Right lobe of liver (tissue), 4 donors: ENCODE results near the gene ZNF512B.

ENCODE experiments used
- POLR2A ChIP-seq: fragments of 450-650 bp; IDR thresholded peaks from one replicate; pipeline ENCODE4 v1.6.1; 2017; ENCODE audit warnings: antibody characterized with exemption, mild to moderate bottlenecking
- TF ChIP-seq, protein P1 (sequence below), 4 donors: fragments of 200-600 bp in 3 of 4; fragments of 450-650 bp in 1 of 4; IDR thresholded peaks; one replicate each; pipeline versions ENCODE4 v1.5.1 to v1.8.0; 2016 to 2022; ENCODE audit warnings: antibody characterized with exemption in 4 of 4, mild to moderate bottlenecking in 2 of 4
- donor health status: DM: no; HTN: no; CAD: no.
- donor health status: DM: no; HTN: no; CAD: no.
- donor health status: DM: no; HTN: yes; CAD: no.

DNA sequence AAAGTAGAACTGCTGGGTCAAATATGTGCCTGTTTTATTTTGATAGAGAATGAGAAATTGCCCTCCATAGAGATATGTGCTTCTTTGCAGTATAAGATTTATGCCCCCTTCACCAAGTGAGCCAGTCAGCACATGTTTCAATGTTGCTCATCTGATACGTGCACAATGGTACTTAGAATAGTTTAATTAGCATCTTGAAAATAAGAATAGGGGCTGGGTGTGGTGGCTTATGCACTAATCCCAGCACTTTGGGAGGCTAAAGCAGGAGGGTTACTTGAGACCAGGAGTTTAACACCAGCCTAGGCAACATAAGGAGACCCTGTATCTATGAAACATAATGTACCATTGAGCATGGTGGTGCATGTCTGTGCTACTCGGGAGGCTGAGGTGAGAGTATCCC lies 45.9 kb upstream of the ZNF512B start:
- TF ChIP-seq POLR2A: no peak
- TF ChIP-seq, protein P1, sequence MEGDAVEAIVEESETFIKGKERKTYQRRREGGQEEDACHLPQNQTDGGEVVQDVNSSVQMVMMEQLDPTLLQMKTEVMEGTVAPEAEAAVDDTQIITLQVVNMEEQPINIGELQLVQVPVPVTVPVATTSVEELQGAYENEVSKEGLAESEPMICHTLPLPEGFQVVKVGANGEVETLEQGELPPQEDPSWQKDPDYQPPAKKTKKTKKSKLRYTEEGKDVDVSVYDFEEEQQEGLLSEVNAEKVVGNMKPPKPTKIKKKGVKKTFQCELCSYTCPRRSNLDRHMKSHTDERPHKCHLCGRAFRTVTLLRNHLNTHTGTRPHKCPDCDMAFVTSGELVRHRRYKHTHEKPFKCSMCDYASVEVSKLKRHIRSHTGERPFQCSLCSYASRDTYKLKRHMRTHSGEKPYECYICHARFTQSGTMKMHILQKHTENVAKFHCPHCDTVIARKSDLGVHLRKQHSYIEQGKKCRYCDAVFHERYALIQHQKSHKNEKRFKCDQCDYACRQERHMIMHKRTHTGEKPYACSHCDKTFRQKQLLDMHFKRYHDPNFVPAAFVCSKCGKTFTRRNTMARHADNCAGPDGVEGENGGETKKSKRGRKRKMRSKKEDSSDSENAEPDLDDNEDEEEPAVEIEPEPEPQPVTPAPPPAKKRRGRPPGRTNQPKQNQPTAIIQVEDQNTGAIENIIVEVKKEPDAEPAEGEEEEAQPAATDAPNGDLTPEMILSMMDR (IDR thresholded peaks at IDR 0.05): no peak
